T follicular helper cell (primary cell): ENCODE measurements around the gene SAMD4A.

Experiments used
- DNase-seq: peaks from one replicate; pipeline ENCODE4 v3.0.0-alpha.2; 2020; ENCODE audit warnings: low read depth
- total RNA-seq, 2 experiments: gene quantifications; one replicate each; lab custom pipeline; 2026; lab: John Stamatoyannopoulos, UW

Gene SAMD4A, protein sequence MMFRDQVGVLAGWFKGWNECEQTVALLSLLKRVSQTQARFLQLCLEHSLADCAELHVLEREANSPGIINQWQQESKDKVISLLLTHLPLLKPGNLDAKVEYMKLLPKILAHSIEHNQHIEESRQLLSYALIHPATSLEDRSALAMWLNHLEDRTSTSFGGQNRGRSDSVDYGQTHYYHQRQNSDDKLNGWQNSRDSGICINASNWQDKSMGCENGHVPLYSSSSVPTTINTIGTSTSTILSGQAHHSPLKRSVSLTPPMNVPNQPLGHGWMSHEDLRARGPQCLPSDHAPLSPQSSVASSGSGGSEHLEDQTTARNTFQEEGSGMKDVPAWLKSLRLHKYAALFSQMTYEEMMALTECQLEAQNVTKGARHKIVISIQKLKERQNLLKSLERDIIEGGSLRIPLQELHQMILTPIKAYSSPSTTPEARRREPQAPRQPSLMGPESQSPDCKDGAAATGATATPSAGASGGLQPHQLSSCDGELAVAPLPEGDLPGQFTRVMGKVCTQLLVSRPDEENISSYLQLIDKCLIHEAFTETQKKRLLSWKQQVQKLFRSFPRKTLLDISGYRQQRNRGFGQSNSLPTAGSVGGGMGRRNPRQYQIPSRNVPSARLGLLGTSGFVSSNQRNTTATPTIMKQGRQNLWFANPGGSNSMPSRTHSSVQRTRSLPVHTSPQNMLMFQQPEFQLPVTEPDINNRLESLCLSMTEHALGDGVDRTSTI
- total RNA-seq, result 6.4 to 41.4 reads per million in 2 experiments

GRCh38 chr14:54566410-54567223 is at the start of gene SAMD4A:
Gene SAMD4A (plus strand): TSS chr14:54567128. CDS start chr14:54567917, 789 bp downstream.
- DNase-seq, result peak; percentile 58

GRCh38 chr14:54524410-54524809 is 42.5 kb upstream of the SAMD4A start:
- no peak for DNase-seq

DNA sequence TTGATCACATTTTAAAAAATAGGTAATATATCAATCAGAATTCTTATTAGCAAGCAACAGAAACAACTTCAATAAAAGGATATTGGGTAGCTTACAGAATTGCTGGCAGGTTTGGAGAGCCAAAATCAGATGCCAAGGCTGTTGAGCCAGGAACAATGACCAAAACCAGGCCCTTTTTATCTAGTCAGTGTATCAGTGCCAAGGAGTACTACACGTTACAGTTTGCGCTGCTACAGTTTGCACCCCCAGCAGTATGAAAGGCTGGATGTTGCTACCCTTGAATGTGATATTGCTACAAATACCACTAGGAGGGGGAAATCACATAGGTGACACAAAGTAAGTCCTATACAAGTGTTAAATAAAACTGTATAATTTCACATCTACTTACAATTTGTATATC is 38.0 kb upstream of the SAMD4A start:
- DNase-seq, result no peak

DNA sequence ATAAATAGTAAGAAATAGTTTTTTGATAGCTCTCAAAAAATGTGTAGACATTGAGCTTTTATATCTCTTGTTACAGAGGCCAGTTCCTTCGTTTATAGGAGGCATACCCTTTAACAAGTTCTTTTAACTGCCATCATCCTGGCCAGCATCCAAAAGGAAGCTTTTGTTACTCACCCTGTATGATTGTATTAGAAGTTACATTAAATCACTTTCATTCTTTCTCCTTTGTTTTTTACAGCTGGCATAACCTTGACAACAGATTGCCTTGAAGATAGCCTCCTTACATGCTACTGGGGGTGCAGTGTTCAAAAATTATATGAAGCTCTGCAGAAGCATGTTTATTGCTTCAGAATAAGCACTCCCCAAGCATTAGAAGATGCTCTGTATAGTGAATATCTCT is 37.1 kb upstream of the SAMD4A start:
- DNase-seq, result no peak

DNA sequence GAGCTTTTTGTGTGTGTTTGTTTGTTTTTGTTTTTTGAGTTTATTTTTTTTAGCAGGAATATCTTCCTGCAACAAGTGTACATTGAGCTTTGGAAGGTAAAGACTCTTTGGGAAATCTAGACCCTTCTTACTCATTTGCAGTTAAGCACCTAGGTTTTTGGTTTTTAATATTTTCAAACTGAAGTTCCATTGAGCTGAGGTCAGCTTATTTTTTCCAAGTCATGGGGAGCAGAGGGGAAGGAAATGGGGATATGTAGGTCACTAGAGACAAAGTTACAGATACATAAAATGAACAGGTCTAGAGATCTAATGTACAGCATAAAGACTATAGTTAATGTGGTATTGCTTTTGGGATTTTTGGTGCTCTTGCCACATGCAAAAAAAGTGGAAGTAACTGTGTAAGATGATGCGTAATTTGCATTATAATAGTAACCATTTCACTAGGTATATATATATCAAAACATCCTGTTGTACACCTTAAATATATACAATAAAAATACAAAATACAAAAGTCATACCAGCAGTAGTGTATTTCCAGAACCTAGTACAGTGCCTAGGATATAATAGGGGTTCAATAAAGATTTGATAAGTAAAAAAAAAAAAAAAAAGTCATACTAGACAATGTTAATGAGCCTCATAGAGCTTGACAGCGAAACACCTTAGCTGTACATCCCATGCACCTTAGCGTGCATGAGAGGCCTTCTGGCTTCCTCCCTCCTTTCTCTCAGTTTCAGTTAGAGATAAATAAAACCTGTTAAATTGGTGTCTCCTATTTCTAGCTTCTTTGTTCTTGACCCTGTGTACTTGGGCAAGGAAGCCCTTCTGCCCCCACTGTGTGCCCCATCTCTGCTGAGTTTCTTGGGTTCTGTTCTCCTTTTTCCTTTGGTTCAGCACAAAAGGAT is 34.6 kb upstream of the SAMD4A start:
- no peak for DNase-seq

- DNase-seq, result no peak
Measured at GRCh38 chr14:54533100-54533499, 33.8 kb upstream of the SAMD4A start.

DNA sequence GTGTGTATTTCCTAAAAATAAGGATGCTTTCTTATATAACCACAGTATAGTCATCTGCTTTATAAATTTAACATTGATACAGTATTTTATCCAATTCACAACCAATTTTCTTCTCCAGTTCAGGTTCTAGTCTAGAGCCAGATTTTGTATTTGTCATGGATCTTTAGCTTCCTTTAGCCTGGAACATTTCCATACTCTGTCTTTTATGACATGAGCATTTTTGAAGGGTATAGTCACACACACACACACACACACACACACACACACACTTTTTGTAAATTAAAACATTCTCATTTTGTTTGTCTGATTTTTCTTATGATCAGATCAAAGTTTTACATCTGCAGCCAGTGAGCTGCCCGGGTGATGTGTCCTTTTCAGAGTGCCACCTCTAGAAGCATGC is 31.8 kb upstream of the SAMD4A start:
- no peak for DNase-seq

DNA sequence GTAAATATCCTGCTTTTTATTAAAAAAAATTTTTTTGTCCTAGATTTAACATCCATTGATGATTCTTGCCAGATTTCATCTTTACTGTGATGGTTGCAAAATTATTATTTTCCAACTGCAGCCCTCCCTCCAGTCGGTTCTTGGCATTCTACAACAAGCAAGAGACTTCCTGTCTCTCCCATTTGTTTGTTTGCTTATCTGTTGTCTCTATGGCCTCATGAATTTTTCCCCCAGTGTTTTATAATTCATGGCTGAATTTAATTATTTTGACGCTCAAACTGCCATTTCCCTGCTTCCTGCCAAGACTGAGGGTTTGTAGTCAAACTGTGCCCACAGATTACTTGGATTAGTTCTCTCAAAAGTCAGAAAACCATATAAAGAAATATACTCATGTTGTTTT is 31.3 kb upstream of the SAMD4A start:
- no peak for DNase-seq

- DNase-seq, result no peak
Measured at GRCh38 chr14:54537651-54538050, 29.3 kb upstream of the SAMD4A start.

GRCh38 chr14:54538055-54538454 is 28.9 kb upstream of the SAMD4A start:
- DNase-seq, result no peak

DNA sequence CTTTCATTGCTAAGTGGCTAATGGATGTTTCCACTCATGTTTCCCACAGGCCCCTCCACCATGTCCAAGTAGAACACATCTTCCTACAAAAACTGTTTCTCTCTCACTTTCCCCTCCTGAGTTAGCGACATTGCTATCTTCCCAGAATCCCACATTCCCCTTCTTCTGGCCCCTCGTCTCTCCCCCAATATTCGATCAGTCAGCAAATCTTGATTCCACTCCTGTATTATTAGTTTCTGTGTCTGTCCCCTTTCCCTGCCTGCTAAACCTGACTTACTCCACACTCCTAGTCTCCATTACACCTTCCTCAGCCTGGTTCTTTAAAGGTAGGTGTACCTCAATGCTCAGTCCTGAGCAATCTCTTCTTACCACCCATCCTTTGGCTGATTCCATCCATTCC is 19.3 kb upstream of the SAMD4A start:
- DNase-seq, result no peak

DNA sequence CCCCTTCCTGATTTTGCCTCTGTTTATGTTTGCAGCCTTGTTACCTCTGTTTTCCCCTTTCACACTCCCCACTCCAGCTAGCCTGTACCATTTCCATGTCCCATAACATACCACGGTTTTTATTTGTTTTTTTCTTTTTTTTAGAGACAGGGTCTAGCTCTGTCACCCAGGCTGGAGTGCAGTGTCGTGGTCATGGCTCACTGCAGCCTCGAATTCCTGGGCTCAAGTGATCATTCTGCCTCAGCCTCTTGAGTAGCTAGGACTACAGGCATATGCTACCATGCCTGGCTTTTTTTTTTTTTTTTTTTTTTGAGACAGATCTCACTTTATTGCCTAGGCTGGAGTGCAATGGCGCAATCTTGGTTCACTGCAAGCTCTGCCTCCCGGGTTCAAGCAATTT is 18.4 kb upstream of the SAMD4A start:
- DNase-seq, result no peak

DNA sequence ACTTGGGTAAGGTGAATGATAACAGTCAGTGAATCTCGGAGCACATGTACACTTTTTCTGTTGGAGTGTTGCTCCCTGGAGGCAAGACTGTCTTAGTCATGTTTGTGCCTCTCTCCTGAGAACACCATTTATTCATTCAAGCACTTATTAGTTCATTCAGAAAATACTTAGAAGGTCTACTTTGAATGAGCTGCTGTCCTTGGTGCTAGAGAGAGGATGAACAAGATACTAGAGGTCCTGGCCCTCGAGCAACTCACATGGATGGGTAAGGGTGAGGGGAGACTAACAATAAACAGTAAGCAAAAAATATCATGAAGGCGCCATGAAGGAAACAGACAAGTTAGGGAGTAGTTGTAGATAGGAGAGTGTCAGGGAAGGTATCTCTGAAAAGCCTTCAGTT is 17.1 kb upstream of the SAMD4A start:
- DNase-seq, result no peak

DNA sequence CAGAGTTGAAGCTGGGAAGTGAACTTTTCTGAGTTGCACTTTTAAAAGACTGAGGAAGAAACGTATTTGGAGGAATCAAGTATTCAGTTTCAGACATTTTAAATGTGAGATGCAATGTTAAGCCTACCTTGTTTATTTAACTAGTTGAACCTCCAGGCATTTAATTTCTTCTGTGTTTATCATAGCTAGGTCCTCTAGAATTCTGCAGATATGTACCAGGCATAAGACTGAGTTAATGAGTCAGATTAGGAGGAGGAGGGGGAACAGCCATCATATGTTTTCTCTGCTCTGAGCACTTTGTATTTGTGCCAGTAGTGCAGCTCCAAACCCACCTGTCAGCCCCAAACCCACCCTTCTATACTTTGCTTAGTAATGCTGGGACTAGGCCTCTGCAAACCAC is 16.4 kb upstream of the SAMD4A start:
- no peak for DNase-seq

- DNase-seq, result no peak
Measured at GRCh38 chr14:54554401-54554800, 12.5 kb upstream of the SAMD4A start.

- DNase-seq, result no peak
Measured at GRCh38 chr14:54555651-54556050, 11.3 kb upstream of the SAMD4A start.

DNA sequence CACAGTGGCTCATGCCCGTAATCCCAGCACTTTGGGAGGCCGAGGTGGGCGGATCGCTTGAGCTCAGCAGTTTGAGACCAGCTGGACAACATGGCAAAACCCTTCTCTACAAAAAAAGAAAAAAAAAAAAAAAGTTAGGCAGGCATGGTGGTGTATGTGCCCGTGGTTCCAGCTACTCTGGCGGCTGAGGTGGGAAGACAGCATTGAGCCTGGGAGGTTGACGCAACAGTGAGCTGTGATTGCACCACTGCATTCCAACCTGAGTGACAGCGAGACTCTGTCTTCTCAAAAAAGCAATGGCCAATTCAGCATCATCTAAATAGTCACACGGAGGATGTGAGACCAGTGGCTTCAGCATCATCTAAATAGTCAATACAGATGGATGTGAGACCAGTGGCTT is 10.4 kb upstream of the SAMD4A start:
- no peak for DNase-seq

DNA sequence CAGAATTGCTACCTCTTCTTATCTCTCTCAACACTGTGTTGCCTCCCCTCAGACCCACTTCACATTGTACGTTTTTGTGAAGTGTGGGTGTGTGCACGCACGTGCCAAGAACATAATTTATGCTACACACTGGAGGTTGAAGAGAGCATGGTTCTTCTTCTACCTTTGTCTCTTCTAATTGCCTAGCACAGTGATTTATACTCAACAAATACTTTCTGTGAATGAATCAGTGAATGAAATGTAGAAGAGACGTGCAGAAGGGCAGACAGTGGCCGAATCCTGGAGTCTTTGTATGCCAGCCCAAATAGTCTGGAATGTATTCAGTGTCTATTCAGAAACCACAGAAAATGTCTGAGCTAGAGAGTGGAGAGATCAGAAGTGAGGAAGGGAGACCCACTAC is 4.6 kb upstream of the SAMD4A start:
- no peak for DNase-seq

GRCh38 chr14:54564071-54564867 is 2.7 kb upstream of the SAMD4A start:
- no peak for DNase-seq
